ENCODE results near the gene KCNQ1OT1.

GRCh38 chr11:2685566-2686359, 14.0 kb downstream of the KCNQ1OT1 start:
- TF ChIP-seq EZH2 (IDR thresholded peaks at IDR 0.05; ENCODE audit: borderline replicate concordance) (no peak), CTCF (IDR thresholded peaks at IDR 0.05; ENCODE audit: poor library complexity) (no peak), EZH2phosphoT487 (IDR thresholded peaks at IDR 0.05; ENCODE audit: low read depth, severe bottlenecking, unreplicated experiment) (no peak)

Data from hepatocyte (in vitro differentiated cells).